Measurements from ENCODE around the gene ARNT2. TPM values are rescaled to one million over a fixed set of nuclear protein-coding genes. Genes with fewer than 3 reads are reported as not detected.

The ARNT2 gene
- total RNA-seq, 1 donor from 2014 or later: 3.6 TPM

DNA sequence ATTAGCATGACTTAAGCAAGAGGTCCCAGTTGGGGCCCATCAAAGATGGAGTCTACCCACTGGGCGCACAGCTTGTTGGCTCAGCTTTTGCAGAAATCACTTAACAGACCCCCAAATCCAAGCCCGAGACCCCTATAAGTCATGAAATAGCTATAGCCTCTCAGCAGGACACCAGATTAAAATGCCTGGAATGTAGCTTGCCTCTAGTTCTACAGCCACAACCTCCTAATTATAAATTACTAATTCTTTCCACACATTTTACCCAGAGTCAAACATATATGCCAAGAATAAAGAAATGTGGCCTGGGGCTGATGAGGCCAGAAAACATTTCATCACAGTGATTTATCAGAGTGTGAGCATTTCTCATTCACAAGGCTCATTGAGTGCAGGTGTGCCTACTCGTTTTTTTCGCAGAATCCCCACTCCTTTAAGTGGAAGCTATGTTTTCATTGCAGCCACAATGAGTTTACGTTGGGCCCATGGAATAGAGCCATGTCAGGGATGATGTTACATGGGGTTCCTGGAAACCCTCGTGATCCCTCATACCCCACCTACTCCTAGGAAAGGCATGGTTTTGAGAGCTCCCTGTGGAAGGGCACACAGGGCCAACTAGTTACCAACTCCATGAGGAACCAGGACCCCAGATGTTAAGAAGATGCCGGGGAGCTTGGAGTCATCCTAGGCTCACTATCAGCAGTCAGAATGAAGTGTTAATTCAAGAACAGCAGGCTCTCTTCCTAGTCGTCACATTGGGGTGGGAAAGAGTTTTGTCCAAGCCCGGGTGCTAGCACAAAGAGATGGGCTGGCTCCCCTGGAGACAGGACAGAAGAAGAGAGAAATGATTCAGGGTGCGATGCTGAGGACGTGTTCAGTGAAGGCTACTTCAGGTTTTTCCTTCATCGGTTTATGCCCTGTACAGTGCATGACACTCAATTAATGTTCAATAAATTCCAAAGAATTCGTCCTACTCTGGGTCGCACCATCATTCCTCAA is 200.7 kb downstream of the ARNT2 start:
- TF ChIP-seq CTCF (IDR thresholded peaks at IDR 0.05; ENCODE audit: borderline replicate concordance): no peak
- Histone ChIP-seq H3K36me3 (no peaks in the 10 kb centered on the region), H3K27ac (replicated peaks) (no peak overlapping the region), H3K27me3 (ENCODE audit: low read depth) (no peaks in the 10 kb centered on the region), H3K9me3 (replicated peaks) (no peaks in the 10 kb centered on the region), H3K4me3 (no peak overlapping the region), H3K4me1 (no peaks in the 10 kb centered on the region)
- DNase-seq: no peak
- intact Hi-C loops (cut with micrococcal nuclease): no loop called here

- no peaks in the 10 kb centered on the region for H3K4me1 ChIP-seq
- TF ChIP-seq CTCF (IDR thresholded peaks at IDR 0.05; ENCODE audit: borderline replicate concordance): no peak
- no peaks in the 10 kb centered on the region for H3K36me3 ChIP-seq
- no peak for DNase-seq
- intact Hi-C loops (cut with micrococcal nuclease): no loop called here
- no peaks in the 10 kb centered on the region for H3K9me3 ChIP-seq (replicated peaks)
- no peak overlapping the region for H3K4me3 ChIP-seq
- H3K27ac ChIP-seq (replicated peaks): no peak overlapping the region
- no peaks in the 10 kb centered on the region for H3K27me3 ChIP-seq (ENCODE audit: low read depth)
These were observed 201.5 kb downstream of the ARNT2 start for GRCh38 chr15:80605591-80606150.

DNA sequence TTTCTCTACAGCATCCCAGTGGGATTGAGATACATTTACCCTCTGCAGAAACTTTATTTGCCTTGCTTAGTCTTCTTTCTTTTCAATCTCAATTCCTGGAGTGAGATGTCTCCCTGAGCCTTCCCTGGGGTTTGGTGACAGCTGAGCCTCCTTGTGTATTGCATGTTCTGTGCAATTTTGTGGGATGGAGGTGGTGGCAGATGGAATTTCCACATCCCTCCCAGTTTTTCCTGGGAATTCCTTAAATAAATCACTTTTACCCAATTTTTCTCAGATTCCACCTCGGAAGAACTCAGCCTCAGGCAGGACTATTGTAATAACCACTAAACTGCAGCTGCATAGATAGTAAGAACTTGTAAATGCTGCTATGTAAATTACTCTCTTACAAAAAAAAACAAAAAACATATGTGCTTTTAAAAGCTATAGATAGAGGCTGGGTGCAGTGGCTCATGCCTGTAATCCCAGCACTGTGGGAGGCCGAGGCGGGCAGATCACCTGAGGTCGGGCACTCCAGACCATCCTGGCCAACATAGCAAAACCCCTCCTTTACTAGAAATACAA is 202.4 kb downstream of the ARNT2 start:
- no peak for DNase-seq
- Histone ChIP-seq H3K27ac (replicated peaks) (no peak overlapping the region), H3K27me3 (ENCODE audit: low read depth) (no peaks in the 10 kb centered on the region), H3K36me3 (no peaks in the 10 kb centered on the region), H3K9me3 (replicated peaks) (no peaks in the 10 kb centered on the region), H3K4me3 (no peak overlapping the region), H3K4me1 (no peaks in the 10 kb centered on the region)
- intact Hi-C loops (cut with micrococcal nuclease): no loop called here
- TF ChIP-seq CTCF (IDR thresholded peaks at IDR 0.05; ENCODE audit: borderline replicate concordance): no peak

DNA sequence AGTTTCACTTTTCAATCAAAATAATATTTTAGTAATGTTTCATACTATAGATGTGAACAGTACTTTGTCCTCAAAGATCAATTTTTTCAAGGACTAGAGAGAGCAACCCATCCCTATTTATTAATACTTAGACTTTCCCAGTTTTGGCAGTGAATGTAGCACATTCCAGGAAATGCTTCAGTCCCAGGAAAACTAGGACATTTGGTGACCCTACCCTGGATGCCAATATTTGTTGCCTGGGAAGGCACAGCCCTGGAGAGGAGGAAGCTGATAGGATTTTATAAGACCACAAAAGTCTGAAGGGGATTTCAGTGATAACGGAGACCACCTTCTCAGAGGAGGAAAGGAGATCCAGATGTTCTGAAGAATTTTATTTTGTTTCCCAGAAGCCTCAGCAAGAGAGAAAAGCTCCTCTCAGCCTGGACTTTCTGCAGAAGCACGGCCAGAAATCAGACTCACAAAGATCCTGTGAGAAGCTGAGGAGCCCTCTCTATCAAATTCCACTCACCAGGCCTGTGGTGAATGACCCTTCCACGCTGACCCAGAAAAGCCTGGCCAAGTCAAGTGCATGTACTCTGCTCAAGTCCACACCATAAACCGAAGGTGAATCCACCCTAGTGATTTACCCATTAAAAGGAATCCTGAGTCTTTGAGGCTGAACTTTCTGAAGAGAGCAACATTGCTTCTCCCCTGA is 203.3 kb downstream of the ARNT2 start:
- Histone ChIP-seq H3K27me3 (ENCODE audit: low read depth) (no peaks in the 10 kb centered on the region), H3K36me3 (no peaks in the 10 kb centered on the region), H3K9me3 (replicated peaks) (no peaks in the 10 kb centered on the region), H3K27ac (replicated peaks) (peak overlapping the region; percentile 30), H3K4me3 (no peak overlapping the region), H3K4me1 (no peaks in the 10 kb centered on the region)
- intact Hi-C loops (cut with micrococcal nuclease): no loop called here
- TF ChIP-seq CTCF (IDR thresholded peaks at IDR 0.05; ENCODE audit: borderline replicate concordance): no peak
- DNase-seq: no peak

DNA sequence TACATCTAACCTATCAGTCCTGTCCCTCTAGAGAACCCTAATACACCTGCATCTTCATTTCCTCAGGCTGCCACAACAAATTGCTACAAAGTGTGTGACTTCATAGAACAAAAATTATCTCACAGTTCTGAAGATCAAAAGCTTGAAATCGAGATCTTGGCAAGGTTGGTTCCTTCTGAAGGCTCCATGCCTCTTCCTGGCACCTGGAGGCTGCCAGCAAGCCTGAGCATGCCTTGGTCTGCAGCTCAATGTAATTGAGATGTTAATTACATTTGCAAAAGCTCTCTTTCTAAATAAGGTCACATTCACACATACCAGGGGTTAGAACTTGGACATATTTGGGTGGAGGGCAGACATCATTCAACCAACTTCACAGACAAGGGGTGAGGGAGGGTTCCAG is 204.5 kb downstream of the ARNT2 start:
- H3K4me3 ChIP-seq: no peak overlapping the region
- DNase-seq: no peak
- no peak for TF ChIP-seq CTCF (IDR thresholded peaks at IDR 0.05; ENCODE audit: borderline replicate concordance)
- H3K4me1 ChIP-seq: no peaks in the 10 kb centered on the region
- no peaks in the 10 kb centered on the region for H3K36me3 ChIP-seq
- intact Hi-C loops (cut with micrococcal nuclease): no loop called here
- no peak overlapping the region for H3K27ac ChIP-seq (replicated peaks)
- H3K27me3 ChIP-seq (ENCODE audit: low read depth): no peaks in the 10 kb centered on the region
- H3K9me3 ChIP-seq (replicated peaks): no peaks in the 10 kb centered on the region

Measured in left ventricle myocardium inferior (tissue), 1 donor.